Gastroesophageal sphincter (tissue), 3 donors: ENCODE measurements around the gene C12orf60.

Experiments
- POLR2A ChIP-seq, 2 donors: fragments of 450-650 bp; IDR thresholded peaks; one replicate each; pipeline ENCODE4 v1.6.1; 2017; ENCODE audit warnings: antibody characterized with exemption in 2 of 2, mild to moderate bottlenecking in 2 of 2, moderate library complexity in 1 of 2
- TF ChIP-seq, protein P1 (sequence below), 4 experiments: fragments of 200-600 bp in 2 of 4; fragments of 450-650 bp in 2 of 4; sonication (generic) in 1 of 4; IDR thresholded peaks; one replicate each; pipeline ENCODE4 v1.5.1; 2017 to 2019; ENCODE audit warnings: antibody characterized with exemption in 4 of 4, mild to moderate bottlenecking in 2 of 4, moderate library complexity in 2 of 4

- TF ChIP-seq, protein P1, sequence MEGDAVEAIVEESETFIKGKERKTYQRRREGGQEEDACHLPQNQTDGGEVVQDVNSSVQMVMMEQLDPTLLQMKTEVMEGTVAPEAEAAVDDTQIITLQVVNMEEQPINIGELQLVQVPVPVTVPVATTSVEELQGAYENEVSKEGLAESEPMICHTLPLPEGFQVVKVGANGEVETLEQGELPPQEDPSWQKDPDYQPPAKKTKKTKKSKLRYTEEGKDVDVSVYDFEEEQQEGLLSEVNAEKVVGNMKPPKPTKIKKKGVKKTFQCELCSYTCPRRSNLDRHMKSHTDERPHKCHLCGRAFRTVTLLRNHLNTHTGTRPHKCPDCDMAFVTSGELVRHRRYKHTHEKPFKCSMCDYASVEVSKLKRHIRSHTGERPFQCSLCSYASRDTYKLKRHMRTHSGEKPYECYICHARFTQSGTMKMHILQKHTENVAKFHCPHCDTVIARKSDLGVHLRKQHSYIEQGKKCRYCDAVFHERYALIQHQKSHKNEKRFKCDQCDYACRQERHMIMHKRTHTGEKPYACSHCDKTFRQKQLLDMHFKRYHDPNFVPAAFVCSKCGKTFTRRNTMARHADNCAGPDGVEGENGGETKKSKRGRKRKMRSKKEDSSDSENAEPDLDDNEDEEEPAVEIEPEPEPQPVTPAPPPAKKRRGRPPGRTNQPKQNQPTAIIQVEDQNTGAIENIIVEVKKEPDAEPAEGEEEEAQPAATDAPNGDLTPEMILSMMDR (IDR thresholded peaks at IDR 0.05), result no peak
- TF ChIP-seq POLR2A (IDR thresholded peaks at IDR 0.05), result no peak
These were observed 33.1 kb downstream of the C12orf60 start for GRCh38 chr12:14836336-14837210.
